AG20443 (cell line): ENCODE results near the gene WDR93.
A peak's percentile ranks its signal among the peaks of the same experiment; 100 is the strongest.

Experiments
- DNase-seq: peaks from one replicate; pipeline ENCODE4 v3.0.0; 2012; ENCODE audit warnings: low spot score, mixed read lengths

WDR93 gene

GRCh38 chr15:89690276-89691218 lies at the start of gene WDR93, which contains the start of gene PEX11A:
Gene WDR93 (plus strand): TSS chr15:89690811. CDS start chr15:89701747, 10,936 bp downstream.
Gene PEX11A (minus strand): TSS chr15:89690754. CDS start chr15:89690632, 122 bp downstream.
- DNase-seq = peak; percentile 93

- no peak for DNase-seq
These were observed 49.6 kb upstream of the WDR93 start for GRCh38 chr15:89641053-89641452.

- DNase-seq = no peak
These were observed 48.5 kb upstream of the WDR93 start for GRCh38 chr15:89642106-89642505.

- no peak for DNase-seq
These were observed 44.9 kb upstream of the WDR93 start for GRCh38 chr15:89645680-89646079.

- no peak for DNase-seq
These were observed 44.0 kb upstream of the WDR93 start for GRCh38 chr15:89646416-89647141.

GRCh38 chr15:89647191-89647851 lies 43.3 kb upstream of the WDR93 start:
- DNase-seq = peak; percentile 93

GRCh38 chr15:89648106-89649012 lies 42.3 kb upstream of the WDR93 start:
- no peak for DNase-seq

- no peak for DNase-seq
These were observed 41.5 kb upstream of the WDR93 start for GRCh38 chr15:89649013-89649625.

- no peak for DNase-seq
These were observed 40.9 kb upstream of the WDR93 start for GRCh38 chr15:89649716-89650115.

- DNase-seq = no peak
These were observed 38.5 kb upstream of the WDR93 start for GRCh38 chr15:89652131-89652530.

GRCh38 chr15:89652666-89653065 lies 37.9 kb upstream of the WDR93 start:
- DNase-seq = no peak

GRCh38 chr15:89653578-89653977 lies 37.0 kb upstream of the WDR93 start:
- no peak for DNase-seq

GRCh38 chr15:89654301-89654761 lies 36.3 kb upstream of the WDR93 start:
- DNase-seq = peak; percentile 82

GRCh38 chr15:89654847-89655805 lies 35.5 kb upstream of the WDR93 start, which contains the start of gene KIF7:
Gene KIF7 (minus strand): TSS chr15:89655467. CDS start chr15:89652930, 2,537 bp downstream.
- peak; percentile 94 for DNase-seq

GRCh38 chr15:89656116-89656815 lies 34.3 kb upstream of the WDR93 start:
- DNase-seq = no peak

- no peak for DNase-seq
These were observed 32.9 kb upstream of the WDR93 start for GRCh38 chr15:89657686-89658200.

- no peak for DNase-seq
These were observed 31.3 kb upstream of the WDR93 start for GRCh38 chr15:89659295-89659694.

- no peak for DNase-seq
These were observed 30.1 kb upstream of the WDR93 start for GRCh38 chr15:89660556-89660955.
